UCSD-AML1 (cell line): ENCODE data around the gene TFIP11.

Experiments
- DNase-seq: peaks from one replicate; lab custom pipeline; 2025; ENCODE audit not compliant: unreplicated experiment; lab: John Stamatoyannopoulos, UW

Gene TFIP11

DNA sequence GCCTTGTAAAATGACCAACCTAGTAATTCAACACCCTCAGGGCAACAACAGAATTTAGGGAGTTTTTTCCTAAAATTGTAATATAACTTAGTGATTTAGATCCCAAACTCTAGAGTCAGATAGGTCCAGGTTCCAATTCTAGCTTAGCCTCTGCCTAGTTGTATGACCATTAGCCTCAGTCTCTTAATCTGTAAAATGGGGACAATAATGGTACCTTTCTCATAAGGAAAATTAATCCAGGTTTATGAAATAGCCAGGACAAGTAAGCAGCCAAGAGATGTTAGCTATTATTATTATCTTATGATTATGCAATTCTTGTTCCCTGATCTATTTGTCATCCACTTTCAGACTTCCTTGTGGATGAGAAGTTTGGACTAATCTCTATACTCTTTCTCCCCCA, 4.1 kb downstream of the TFIP11 start:
- no peak for DNase-seq

DNA sequence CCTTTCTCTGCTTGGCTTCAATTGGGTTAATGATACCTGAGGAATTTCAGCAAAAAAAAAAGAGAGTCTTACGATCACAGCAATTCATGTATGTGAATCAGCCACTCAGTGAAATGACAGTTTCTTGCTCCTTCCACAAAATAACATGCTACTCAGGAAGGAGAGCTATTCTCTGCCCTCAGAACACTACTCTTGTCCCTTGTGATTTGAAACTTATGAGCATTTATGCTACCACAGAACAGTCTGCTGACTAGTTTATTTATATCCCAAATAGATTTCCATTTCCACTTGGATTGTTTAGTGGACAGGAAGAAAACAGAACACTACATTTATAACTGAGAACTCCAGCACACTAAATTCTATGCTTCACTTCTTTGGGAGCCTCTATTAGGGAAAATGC, 8.5 kb downstream of the TFIP11 start:
- DNase-seq, result no peak

DNA sequence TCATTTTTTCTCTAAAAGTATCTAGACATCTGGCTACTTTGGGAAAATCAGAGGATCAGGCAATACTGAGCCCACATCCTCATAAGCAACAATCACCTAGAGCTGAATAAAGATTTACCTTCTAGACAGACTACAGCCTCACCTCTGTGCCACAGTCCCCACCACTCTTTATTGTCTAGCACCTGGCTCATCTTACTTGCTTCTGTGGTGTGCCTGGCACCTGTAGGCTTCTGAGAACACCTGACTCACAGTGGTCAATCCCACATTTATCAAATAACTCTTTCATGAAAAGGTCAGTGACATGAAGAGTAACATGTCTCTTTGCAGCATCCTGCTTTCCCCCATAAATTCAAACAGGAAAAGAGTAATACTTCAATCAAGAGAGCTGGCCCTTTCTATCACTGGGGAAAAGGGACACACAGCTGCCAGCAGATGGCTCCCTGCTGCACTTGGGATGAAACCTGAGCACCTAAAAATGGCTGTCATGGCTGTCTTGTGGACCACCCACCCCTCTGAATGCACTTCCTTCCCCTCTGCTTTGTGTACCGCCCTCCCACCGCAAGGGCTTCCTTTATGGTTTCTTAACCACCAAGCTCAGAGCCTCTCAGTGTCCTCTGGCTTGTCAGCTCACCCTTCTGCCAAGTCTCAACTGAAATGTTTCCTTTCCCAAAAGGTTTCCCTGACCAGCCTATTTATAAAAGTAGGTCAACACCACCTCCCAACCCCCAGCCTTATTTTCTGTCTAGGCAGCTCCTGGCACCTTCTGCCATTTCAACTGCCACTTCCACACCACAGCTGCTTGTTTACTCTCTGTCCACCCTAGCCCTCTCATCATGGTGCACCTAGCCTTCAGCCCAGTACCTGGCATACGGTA, 9.3 kb downstream of the TFIP11 start:
- DNase-seq, result peak; percentile 88

DNA sequence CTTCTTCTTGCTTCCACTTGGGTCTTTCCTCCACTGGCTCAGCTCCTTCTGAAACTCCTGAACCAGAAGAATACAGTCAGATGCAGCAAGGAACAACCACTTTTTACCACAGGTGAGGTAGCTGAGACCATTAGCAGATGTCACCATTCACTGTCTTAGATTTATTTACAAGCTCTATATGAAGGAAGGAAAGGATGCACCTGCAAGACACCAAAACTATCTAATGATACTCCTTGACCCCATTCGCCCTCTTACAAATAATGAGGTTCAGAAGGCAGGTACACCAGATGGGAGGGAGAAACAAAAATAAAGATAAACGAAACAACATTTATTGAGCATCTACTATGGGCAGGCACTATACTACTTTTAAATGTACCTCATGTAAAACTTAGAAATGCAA, 10.3 kb downstream of the TFIP11 start:
- DNase-seq, result no peak

DNA sequence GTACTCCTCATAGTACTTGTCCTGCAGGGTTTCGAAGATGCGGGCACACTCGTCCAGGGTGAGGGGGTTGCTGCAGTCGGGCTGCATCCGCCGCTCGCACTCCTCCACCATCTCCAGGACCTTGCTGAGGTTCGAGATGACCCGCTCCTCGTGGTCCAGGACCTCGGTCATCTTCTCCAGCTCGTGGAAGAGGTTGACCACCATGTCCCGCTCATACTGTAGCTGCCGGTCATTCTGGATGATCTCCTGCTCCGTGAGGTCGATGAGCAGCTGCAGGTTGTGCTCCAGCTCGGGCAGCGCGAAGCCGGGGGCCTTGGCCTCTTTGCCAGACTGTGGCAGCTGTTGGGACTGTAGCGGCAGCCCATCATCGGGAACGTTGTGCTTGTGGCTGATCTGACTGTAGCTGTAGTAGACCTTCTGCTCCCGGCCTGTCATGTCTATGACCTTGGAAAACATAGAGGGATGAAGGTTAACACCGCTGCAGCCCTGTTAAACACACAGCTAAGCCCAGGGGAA, 13.0 kb downstream of the TFIP11 start:
- no peak for DNase-seq

DNA sequence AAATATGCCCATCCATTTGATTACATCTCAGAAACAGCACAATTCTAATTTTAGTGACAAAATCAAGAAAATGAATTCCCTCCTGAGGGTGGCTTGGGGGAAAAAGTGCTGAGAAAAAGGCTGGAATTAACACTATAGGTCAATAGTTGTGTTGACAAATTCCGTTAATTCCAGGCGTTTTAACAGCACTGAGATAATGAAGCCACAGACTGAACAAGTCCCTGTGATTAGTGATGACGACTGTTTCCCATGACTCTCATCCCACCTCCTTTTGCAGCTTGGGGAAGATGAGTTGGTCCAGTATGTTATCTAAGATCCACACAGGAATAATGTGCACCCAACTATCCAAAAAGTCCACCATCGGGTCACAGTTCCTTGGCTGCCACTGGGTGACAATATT, 15.8 kb downstream of the TFIP11 start:
- DNase-seq, result no peak

DNA sequence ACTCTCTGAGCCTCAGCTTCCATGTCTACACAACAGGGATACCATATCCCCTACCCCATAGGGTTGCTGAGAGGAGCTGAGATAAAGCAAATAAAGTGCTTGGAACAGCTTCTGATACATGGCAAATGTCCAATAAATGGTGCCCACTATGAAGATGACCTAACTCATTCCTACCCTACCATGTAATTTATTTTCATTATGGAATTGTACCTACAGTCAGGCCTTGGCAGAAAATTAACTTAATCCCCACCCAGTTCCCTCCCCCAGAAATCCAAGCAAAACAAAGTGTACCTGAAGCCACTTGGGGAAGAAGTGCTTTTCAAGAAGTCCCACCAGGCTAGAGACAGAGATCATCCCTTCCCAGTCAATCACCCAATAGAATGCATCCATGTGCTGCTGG, 17.8 kb downstream of the TFIP11 start:
- no peak for DNase-seq

DNA sequence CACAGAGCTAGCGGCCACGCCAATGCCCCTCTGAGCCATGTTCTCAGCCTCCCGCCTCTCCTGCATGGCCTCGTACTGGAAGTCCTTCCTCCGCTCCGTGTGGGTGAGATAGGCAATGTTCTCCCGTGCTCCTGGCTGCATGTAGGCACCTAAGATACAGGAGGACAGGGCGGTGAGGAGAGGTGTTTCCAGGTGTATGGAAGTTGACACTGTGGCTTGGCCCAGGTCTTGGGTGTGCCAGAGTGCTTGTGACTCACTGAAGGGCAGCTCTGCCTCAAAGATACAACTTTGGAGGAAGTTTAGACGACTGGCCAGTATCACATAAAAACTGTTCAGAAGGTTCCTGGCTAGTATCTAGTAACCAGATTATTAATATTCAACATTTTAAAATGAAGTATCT, 20.1 kb downstream of the TFIP11 start:
- DNase-seq, result no peak

DNA sequence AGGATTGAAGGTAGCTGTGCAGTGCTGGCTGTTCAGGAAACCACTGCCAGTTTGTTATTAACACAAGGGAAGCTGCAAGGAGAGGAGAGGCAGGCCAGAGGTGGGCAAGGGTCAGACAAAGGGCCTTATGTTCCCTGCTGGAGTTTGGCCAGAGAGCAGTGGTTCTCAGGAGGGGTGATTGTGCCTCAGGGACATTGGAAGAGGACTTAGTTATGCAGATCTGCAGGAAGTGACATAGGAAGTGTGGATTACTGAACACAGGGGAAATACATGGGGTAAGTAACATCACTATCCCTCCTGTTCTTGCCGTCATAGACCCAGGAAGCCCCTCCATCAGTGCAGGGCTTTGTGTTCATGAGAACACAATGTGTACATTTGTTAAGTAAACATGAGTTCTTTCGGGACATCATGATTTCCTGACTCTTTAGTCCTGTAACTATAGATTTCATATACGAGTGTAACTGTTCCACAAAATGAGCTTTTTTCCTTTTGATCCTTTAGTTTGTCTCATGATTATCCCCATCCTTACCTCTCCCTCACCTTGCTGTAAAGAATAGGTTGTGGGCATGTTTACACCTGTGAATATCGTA, 22.7 kb downstream of the TFIP11 start:
- no peak for DNase-seq

DNA sequence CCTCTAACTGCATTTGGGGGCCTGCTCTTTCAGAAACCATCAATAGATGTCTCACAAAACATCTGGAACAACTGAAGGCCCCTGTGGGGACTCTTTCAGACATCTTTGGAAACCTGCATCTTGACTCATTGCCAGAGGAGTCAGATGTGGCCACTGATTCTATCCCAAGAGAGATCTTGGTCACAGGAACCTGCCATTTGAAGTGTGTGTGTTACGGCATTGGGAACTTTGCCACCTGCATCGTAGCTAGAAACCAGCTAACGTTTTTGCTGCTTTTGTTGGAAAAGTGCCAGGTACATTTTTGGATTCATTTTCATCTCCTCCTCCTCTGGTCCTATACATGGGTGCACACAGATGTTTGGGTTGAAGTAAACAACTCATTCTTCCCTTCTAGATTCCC, 24.3 kb downstream of the TFIP11 start:
- DNase-seq, result no peak

DNA sequence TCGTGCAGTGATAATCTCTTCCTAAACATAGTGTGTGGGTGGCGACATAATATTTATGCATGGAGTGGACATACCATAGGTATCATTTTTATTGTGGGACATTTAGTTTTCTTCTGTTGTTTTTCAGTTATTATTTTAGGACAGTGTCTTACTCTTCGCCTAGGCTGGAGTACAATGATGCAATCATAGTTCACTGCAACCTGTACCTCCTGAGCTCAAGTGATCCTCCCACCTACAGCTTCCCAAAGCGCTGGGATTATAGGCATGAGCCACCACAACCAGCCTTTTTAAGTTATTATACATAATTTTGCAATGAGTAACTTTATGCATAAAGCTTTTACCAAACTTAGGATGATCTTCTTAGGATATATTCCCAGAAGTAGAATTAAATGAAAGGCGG, 25.9 kb downstream of the TFIP11 start:
- DNase-seq, result no peak

DNA sequence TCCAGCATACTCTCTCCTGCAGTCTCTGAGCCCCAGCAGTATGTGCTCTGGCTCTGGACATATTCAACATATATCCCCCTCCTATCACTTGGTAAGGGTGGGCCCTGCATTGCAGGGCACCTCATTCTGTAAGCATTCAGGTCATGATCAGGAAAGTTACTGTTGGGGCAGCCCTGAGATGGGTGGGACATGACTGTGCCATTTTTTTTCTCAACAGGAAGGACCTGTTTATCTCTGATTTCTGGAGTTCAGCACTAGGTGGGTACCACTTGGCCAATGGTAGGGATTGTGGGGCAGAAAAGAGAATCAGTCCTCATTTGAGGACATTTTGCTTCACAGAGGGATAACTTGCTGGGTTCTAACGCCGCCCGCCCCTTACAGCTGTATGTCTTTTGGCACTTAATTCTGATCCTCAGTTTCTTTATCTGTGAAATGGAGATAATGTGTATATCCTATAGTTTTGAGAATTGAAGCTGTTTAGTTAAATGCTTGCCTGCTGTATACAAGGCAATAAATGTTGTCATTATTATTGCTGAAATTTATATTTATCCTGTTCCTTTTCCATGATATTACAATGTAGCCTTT, 26.4 kb downstream of the TFIP11 start:
- DNase-seq, result no peak

DNA sequence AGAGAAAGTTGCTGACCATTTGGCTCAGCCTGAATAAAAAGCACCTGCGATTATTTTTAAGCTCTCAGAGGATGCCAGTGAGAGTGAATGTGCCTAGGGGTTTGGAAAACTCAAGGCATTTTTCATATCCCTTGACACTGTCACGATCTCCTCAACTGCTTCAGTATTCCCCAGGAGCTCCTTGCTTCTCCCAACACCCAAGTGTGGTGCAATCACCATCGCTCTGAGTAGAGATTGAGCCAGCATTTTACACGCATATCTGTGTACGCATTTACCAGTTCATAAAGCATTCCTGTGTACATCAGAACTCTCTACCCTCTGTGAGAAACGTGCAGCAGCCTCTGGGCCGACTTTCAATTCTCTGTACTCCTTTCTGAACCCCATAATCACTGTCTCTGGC, 27.3 kb downstream of the TFIP11 start:
- DNase-seq, result no peak

DNA sequence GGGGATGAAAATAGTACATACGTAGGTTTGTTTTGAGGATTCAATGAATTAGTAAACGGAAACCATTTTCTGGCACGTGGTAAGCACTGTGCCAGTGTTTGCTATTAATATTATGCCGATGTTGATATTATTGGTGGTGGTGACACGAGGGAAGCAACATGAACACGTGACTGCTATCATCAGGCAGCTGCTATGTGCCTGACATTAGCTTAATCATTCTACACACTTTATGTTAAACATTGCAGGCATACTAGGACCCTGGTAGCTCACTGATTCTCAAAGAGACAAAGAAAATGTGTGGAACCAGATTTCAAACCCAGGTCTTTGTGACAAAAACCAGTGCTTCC, 27.9 kb downstream of the TFIP11 start:
- no peak for DNase-seq

DNA sequence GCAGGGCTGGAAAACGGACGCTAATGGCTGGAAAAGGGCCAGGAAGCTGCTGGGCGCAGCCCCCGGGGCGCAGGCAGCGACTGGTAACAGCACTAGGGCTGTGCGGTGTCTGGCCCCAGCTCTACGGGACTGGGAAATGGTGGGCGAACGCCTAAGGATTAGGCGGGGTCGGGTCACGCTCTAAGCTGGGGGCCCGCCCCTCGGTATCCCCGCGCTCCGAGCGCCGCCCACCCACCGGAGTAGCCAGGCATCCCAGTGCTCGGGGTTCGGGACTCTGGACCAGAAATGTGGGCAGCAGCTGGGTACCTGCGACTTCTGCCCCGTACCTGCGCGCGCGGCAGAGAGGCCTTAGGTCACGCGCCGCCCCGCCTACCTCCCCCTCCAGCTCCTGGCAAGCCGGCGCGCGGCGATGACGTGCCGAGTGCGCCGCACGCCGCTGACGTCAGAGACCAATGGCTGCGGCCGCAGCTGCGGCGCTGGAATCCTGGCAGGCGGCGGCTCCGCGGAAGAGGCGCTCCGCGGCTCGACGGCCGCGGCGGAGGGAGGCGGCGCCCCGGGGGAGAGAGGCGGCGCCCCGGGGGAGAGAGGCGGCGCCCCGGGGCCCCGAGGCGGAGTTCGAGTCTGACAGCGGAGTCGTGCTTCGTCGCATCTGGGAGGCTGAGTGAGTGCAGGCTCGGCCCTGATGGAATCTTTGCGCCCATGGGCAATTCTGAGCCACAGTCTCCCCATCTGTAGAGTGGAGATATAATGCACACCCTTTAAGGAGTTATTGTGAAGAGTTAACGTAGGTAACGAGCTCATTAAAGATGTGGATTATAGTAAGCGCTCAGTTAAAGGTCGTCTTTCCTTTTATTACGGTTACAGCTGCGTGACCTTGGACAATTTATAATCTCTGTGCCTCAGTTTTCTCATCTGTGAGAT, 28.6 kb downstream of the TFIP11 start, which contains the start of the genes HPS4 and SRRD:
TSS of gene HPS4 (minus strand) at position 345 of the 921 bp plus-strand sequence. CDS start 2,021 bp downstream, outside the sequence.
TSS of gene SRRD (plus strand) at position 439 of the 921 bp plus-strand sequence. CDS start at position 453, 14 bp downstream.
- DNase-seq, result peak; percentile 93

DNA sequence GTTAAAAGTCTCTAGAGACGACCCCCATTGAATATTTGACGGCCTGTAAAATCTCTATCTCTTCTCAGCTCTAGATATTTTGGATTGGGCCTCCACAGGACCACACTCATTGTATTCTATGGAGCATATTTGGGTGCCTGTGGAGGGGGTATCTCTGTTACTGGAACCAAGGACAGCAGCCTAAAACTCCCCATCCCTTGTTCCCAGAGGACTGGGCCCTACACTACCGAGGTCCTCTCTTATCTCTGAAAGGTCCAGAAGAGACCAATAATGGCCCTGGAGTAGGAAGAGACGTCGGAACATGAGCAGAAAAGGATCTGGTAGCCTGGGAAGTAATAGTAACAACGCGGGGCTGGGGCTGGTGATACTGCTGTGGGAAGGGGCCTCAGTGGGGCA, 29.2 kb downstream of the TFIP11 start:
- DNase-seq, result no peak

DNA sequence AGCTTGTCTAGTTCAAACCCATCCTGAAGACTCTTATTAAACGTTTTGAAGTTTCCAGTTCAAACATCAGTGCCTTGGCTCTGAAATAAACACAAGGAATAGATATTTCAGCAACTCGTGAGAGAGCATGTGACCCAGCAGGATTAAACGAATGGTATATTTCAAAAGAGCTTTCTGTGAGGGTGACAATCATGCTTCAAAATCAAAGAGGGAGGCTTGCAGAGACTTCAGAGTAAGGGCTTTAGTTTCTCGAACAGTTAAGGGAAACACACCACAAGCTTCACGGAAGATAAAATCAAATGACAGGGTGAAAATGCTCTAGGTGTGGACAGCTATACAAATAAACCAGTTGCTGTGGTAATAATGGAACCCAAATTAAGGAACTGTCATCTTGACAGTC, 30.1 kb downstream of the TFIP11 start:
- DNase-seq, result no peak

DNA sequence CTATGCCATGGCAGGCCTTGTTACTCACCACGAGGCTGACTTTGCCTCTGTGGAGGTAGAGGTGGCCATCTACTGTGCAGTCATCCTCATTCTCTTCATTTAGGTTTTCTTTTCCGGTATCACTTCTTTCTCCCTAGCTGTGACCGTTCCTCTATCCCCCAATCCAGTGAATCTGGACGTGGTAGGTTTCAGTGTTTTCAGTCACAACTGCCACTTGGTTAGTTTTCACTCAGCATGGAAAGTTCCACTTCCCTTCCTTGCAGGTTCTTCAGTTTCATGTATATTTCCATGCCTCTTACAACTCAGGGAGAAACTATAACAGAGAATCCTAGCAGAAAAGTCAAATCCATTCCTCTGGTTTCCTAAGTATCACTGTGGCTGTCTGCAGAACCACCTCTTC, 30.6 kb downstream of the TFIP11 start:
- DNase-seq, result no peak

DNA sequence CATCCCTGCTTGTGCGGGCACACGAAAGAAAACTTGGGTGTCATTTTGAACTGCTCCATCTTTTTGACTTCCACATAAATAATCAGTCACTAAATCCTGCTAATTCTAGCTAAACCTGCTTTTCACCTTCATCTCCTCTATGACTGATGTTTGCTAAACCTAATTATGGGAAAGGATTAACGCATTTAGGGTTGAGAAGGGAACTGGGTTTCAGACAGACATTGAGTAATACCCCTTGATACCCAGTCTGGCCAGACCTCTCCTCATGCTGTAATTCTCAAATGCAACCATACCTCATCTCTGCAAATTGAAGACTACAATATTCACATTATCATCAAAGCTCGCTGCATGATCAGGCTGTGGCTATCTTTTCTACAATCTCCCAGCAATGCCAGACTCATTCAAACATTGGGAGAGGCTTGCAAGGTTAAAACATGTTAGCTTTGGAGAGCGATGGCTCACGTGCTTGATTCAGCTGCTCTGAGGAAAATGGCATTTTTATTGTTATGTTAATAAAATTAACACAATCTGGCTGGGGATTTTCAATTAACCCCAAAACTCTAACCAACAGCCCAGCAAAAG, 31.1 kb downstream of the TFIP11 start:
- no peak for DNase-seq

DNA sequence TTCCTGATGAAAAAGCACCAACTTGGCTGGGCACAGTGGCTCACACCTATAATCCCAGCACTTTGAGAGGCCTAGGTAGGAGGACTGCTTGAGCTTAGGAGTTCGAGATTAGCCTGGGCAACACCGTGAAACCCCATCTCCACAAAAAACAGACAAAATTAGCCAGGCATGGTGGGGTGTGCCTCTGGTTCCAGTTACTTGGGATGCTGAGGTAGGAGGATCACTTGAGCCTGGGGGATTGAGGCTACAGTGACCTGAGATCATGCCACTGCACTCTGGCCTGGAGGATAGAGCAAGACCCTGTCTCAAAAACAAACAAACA, 31.7 kb downstream of the TFIP11 start:
- no peak for DNase-seq
